Endometrial microvascular endothelial cells (primary cell): ENCODE results near the gene DDAH1. TPM values are rescaled to one million over a fixed set of nuclear protein-coding genes. Genes with fewer than 3 reads are reported as not detected.

Experiments used
- in situ Hi-C: cut with HindIII; loops from 2 replicates; pipeline ENCODE4 v1.10.0; 2017; ENCODE audit warnings: low sequenced_read_pairs, low pct_unique_long_range_greater_than_20kb; ENCODE audit errors: inconsistent ontology term
- total RNA-seq: library from RNA; depleted of rRNA; stranded (reverse); fragments of >200 nt; gene quantifications from one replicate; pipeline ENCODE4 v1.2.3, GENCODE V29; 2015; ENCODE audit errors: inconsistent ontology term

The DDAH1 gene
- total RNA-seq, 1 donor from 2014 or later = 50.8 TPM

- in situ Hi-C loops = no loop called here
Measured at GRCh38 chr1:85321237-85321964, 143.6 kb downstream of the DDAH1 start.

DNA sequence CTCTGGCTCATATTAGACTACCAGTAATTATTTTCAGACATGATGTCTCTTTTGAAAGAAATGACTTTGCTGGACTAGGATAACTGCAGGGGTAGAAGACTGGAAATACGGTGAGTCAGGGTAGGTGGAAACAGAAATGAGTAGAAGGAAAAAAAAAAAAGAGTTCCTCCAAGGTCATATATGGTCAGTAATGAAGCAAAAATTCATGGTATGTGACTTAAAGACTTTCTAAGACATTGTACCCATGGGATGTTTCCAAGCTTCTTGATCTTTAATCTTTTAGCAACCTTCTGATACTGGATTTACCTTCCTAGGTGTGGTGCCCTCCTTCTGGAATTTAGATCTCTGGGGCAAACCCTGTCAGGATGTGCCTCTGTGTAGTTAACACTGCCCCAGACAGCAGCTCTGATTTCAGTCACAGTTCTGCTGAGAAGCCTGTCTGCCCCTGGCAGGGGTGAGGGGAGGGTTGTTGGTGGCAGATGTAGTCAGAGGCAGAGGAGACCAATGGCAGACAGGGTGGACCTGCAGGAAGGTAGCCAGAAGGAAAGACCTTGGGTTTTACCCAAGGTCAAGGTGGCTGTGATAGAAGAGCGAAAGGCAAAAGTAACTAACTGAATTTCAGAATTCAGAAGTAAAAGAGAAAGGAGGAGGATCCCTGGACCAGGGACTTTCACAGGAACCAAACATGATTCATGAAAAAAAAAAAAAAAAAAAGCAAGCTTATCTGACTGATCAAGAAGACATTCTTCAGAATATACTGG is 144.4 kb downstream of the DDAH1 start:
- in situ Hi-C loops = no loop called here

- in situ Hi-C loops = loop anchor here (10.0 kb wide), 1 partner anchor 245 kb away; no protein-coding TSS in a partner anchor
Measured at GRCh38 chr1:85319931-85320330, 145.0 kb downstream of the DDAH1 start.

DNA sequence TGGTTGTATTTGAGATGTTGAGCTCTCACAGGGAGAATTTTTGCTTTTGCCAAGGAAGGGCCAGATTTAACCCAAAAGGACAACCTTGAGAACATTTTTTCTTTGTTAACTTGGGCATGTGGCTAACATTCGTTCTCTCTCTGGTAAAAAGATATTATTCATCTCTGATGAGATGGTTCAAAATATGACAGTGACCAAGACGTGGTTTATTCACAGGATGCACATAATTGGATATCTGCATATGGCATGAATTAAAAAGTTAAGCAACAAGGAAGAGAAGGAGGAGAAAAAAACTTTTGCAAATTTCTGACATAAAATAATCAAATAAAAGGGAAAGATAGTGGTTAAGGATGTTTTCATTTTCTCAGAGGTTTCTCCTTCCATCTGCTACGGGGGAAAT is 145.5 kb downstream of the DDAH1 start:
- in situ Hi-C loops = loop anchor here (10.0 kb wide), 1 partner anchor 245 kb away; no protein-coding TSS in a partner anchor

DNA sequence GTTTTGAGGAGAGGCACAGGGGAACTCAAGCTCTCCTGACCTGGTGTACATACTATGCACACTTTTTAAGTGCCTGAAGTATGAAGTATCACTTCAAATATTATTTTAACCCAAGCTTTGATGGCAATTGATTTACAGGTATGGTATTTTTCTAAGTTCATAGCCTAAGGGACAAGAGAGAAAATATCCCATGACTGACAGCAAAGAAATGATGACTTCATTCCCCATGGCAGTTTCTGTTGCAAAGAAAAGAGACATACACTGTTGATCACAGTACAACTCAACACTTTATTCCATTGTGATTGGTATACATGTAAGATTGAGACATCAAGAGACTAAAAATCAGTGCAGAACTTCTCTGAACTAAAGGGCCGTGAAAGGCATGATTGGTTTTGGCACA is 146.7 kb downstream of the DDAH1 start:
- in situ Hi-C loops = loop anchor here (10.0 kb wide), 1 partner anchor 247 kb away; no protein-coding TSS in a partner anchor

DNA sequence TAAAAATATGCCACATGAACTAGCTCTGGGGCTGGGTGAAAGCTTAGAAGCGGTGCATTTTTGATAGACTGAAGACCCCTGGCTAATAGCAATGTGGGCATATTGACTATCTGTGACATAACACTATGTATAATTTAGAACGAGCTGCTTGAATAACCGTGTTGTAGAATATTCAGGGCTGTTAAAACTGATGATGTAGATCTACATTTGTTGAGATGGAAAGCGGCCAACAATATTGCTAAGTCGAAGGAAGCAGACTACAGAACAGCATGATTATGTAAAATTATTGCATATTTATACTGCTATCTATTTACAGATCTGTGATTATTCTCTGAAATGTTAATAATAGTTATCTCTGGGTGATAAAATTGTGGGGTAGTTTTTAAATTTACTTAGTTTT is 147.4 kb downstream of the DDAH1 start:
- in situ Hi-C loops = loop anchor here (10.0 kb wide), 1 partner anchor 247 kb away; no protein-coding TSS in a partner anchor

DNA sequence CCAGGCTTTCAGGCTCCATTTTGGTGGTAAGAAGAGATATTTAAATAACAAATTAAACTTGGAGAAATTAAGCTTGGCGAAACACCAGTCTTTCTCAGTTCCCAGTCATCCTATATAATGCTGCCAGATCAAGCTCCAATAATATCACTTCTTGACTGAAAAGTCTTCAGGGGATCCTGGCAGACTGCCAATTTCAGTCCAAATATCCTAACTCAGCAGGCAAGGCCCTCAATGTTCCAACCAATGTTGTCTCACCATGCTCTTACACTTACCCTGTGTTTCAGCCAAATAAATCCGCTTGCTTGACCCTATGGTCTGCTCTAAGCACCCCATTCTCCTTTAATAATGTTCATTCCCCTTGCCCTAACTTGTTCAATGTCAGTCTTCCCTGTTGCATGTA is 148.6 kb downstream of the DDAH1 start:
- in situ Hi-C loops = loop anchor here (10.0 kb wide), 1 partner anchor 248 kb away; no protein-coding TSS in a partner anchor

DNA sequence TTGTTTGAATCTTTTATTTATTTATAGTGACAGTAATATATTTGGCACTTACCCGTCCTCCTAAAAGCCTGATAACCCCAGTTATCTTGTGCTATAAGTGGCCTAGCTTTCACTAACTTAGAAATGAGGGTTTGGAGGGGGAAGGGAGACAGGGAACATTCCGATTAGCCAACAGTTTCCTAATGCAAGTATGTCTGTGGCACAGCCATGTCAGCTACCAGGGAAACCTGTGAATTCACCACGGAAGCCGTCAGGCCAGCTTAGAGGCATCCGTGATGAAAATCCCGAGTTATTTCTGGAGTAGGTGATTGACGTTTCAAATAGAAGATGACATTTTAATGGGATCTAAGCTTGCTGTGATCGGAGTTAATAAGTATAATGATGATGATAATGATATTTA is 149.2 kb downstream of the DDAH1 start:
- in situ Hi-C loops = loop anchor here (10.0 kb wide), 1 partner anchor 249 kb away; no protein-coding TSS in a partner anchor

DNA sequence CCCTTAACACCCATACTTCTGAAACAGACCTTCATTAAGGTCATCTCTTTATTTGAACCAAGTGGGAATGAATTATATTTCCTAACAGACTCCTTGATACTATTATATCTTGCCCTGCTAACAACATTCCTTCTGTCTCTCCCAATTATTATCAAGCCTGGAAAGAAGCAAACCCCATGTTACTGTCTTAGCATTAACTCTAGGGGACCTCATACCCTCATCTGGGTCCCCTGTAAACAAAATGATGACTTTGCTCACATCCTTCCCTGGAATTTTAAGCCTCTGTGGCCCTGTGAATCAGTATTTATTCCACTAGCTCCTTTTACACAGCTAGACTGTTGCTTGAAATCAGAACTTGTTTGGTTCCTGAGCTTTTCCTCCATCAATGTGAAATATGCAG is 150.2 kb downstream of the DDAH1 start:
- in situ Hi-C loops = loop anchor here (10.0 kb wide), 1 partner anchor 250 kb away; no protein-coding TSS in a partner anchor

DNA sequence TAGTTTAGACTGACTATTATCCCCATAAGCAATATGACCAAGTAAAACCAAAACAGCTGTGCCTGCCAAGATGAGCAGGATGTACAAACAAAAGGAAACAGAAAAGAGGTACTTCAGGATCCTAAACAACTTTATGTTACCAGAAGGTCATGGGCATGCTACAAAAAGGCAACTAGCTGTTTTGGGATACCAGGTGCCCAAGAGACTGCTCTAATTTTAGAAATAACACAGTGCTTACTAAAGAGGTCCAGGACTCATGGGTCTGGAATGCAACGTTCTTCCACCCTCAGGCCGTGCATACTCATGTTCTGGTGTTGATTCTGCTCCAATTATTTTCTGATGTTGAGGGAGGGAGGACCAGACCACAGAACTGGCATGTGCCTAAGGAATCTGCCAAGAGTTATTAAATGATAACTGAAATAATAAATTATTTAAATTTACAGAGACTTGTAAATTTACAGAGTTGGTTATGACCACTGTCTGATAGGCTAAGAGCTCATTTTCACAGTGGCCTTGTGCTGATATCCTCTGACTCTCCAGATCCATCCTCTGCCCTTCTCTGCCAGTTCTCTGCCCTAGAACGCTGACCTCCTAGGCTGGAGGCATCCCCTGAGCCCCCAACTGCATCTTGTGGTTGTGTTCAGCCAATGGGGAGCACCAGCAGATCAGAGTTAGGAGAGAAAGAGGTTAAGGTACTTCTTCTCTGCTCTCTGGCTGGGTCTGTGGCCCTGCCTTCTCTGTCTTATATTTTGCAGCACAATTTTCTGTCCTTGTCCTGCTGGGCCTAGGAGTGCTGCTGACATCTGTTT is 150.9 kb downstream of the DDAH1 start:
- in situ Hi-C loops = loop anchor here (10.0 kb wide), 1 partner anchor 251 kb away; no protein-coding TSS in a partner anchor

- in situ Hi-C loops = loop anchor here (10.0 kb wide), 1 partner anchor 253 kb away; no protein-coding TSS in a partner anchor
Measured at GRCh38 chr1:85311818-85312217, 153.1 kb downstream of the DDAH1 start.

- in situ Hi-C loops = no loop called here
Measured at GRCh38 chr1:85308833-85309350, 156.1 kb downstream of the DDAH1 start.

- in situ Hi-C loops = no loop called here
Measured at GRCh38 chr1:85307987-85308832, 156.7 kb downstream of the DDAH1 start.

GRCh38 chr1:85306236-85306635 is 158.7 kb downstream of the DDAH1 start:
- in situ Hi-C loops = no loop called here

DNA sequence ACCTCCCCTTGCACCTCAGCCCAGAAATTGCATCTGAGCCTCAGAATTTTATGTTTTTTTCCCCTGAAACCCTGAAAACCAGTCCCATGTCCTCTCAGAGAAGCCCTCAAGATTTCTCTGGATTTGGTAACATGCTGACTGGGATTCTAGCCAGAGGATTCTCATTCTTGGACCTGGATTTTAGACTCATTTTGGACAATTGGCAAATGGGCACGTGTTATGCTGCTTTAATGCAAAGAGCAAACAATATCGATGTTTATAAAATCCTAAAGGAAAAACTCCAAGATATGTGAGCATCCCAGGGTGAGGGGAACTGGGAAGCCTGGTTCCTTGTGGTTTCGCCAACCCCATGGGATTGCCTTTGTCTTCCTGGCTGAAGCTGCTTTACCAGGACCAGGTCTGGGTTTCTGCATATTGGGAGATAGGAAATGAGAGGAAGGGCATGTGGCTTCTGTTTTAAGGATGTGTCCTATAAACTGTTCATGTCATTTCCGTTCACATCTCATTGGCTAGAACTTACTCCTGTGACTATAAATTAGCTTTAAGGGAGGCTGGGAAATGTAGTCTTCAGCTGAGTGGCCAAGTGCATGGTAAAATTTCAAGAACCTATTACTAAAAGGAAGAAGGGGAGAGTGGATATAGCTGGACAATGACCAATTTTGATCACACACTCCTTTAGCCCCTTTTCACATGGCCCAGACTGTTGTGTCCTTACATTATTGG is 161.4 kb downstream of the DDAH1 start:
- in situ Hi-C loops = no loop called here

GRCh38 chr1:85300140-85300539 is 164.8 kb downstream of the DDAH1 start:
- in situ Hi-C loops = no loop called here

DNA sequence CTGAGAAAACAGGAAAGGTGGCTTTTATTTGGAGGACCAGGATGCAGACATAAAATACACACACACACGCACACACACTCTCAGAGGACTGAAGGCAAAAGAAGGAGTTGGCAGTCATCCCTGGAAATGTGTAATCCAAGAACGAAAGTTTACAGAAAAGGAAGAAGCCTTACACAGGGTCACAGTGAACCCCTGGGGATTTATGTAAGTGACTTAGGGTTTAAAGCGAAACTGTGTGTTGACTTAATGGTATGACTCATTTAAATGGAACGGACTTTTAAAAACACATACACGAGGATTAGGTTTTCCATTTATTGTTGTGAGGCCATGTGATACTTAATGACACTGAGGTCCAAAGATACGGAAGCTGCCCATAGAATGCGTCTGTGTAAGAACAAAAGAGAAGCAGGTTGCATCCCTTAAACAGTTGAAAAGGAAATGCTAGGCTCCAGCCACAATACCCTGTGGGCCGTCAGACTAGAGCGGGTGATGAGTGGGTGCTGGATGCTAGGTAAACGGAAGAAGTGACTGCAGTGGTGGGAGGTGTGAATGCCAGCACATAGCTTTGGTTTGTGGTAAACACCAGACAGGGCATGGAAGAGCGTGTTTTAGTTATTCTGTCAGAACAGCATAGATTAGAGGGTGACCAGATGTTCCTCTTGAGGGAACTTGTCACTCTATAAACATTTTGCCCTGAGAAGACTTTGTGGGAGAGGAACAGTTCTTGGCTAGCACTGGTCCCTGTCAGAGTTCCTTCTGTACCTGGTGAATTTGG is 166.9 kb downstream of the DDAH1 start:
- in situ Hi-C loops = no loop called here
